Measurements from ENCODE around the gene DAPK1. TPM values are rescaled to one million over a fixed set of nuclear protein-coding genes. Genes with fewer than 3 reads are reported as not detected.
"Not testable (repeated sequence)": the region's sequence is repeated elsewhere in the genome, so short reads cannot be mapped to it uniquely, and the experiment has no call there.

The DAPK1 gene
- total and polyA plus RNA-seq, 2 donors from 2014 or later, result 15.5 to 166 TPM

DNA sequence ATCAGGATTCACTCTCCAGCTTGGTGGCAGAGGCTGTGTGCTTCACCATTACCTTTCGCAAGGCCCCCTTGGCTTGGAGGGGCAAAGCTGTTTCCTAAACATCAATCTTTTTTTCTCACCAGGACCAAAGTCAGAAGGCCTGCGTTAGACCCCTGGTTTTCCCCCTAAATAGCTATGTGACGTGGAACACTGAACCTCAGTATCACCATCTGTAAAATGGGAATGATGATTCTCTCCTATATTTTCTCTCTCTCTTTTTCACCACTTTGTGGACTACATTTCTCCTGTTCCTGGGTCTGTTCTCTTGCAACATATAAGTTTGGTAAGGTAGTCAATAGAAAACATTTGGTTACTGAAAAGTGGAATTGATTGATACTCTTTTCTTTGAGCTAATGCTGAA, 50.5 kb downstream of the DAPK1 start:
- FAIRE-seq, result no peak
- no peak for DNase-seq

DNA sequence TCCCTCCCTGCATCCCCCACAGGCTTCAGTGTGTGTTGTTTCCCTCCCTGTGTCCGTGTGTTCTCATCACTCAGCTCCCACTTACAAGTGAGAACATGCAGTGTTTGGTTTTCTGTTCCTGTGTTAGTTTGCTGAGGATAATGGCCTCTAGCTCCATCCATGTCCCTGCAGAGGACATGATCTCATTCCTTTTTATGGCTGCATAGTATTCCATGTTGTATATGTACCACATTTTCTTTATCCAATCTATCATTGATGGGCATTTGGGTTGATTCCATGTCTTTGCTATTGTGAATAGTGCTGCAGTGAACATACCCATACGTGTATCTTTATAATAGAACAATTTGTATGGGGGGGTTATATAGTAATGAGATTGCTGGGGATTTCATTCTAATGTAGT, 51.4 kb downstream of the DAPK1 start:
- H3K9me3 ChIP-seq (ENCODE audit: control insufficient read depth in 2 of 3, insufficient read depth in 1 of 3, low read length in 3 of 3); H3K9ac ChIP-seq (ENCODE audit: low read length in 3 of 3); H3K4me3 ChIP-seq (ENCODE audit: low read length in 3 of 3); DNase-seq; H3K27ac ChIP-seq (ENCODE audit: low read depth in 2 of 2, low read length in 2 of 2); H3K4me1 ChIP-seq (ENCODE audit: control insufficient read depth in 2 of 3, insufficient read depth in 2 of 3, low read depth in 1 of 3, low read length in 3 of 3); FAIRE-seq; intact Hi-C loops (cut with DNase I); H3K36me3 ChIP-seq (ENCODE audit: control insufficient read depth in 2 of 3, insufficient read depth in 3 of 3, low read length in 3 of 3); H3K27me3 ChIP-seq (ENCODE audit: control insufficient read depth, insufficient read depth, low read length): not testable (repeated sequence)

More for the DNA sequence above, 50.5 kb downstream of the DAPK1 start:
- Histone ChIP-seq H3K36me3 (ENCODE audit: control insufficient read depth in 2 of 3, insufficient read depth in 3 of 3, low read length in 3 of 3) (no peaks in the 10 kb centered on the region), H3K4me1 (ENCODE audit: control insufficient read depth in 2 of 3, insufficient read depth in 2 of 3, low read depth in 1 of 3, low read length in 3 of 3) (no peaks in the 10 kb centered on the region), H3K27me3 (ENCODE audit: control insufficient read depth, insufficient read depth, low read length) (no peaks in the 10 kb centered on the region), H3K27ac (ENCODE audit: low read depth in 2 of 2, low read length in 2 of 2) (no peak overlapping the region), H3K9me3 (ENCODE audit: control insufficient read depth in 2 of 3, insufficient read depth in 1 of 3, low read length in 3 of 3) (no peaks in the 10 kb centered on the region), H3K4me3 (ENCODE audit: low read length in 3 of 3) (no peak overlapping the region), H3K9ac (ENCODE audit: low read length in 3 of 3) (no peak overlapping the region)
- intact Hi-C loops (cut with DNase I), result no loop called here
- TF ChIP-seq CTCF (IDR thresholded peaks at IDR 0.05; ENCODE audit: borderline replicate concordance, extremely low read depth, insufficient read depth), result no peak

DNA sequence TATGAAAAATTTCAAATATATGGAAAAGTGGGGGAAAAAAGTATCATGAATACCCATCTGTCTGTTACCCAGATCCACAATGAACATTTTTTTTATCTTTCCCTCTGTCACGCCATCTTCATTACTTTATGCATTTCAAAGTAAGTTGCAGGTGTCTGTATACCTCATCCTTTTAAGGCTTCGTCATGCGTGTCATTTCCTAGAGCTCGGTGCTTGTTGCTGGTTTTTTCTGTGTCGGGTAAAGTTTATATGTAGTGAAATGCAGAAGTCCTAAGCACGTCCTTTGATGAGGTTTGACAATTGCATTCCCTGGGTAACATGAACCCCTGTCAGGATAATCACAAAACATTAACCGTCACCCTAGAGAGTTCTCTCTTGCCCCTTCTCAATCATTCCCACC, 52.1 kb downstream of the DAPK1 start:
- H3K9ac ChIP-seq (ENCODE audit: low read length in 3 of 3), result no peak overlapping the region
- TF ChIP-seq CTCF (IDR thresholded peaks at IDR 0.05; ENCODE audit: borderline replicate concordance, extremely low read depth, insufficient read depth), result no peak
- no peak overlapping the region for H3K27ac ChIP-seq (ENCODE audit: low read depth in 2 of 2, low read length in 2 of 2)
- peaks cover 0 to 4% (median 0%) of the 10 kb centered on the region in 3 donors for H3K4me1 ChIP-seq (ENCODE audit: control insufficient read depth in 2 of 3, insufficient read depth in 2 of 3, low read depth in 1 of 3, low read length in 3 of 3)
- H3K36me3 ChIP-seq (ENCODE audit: control insufficient read depth in 2 of 3, insufficient read depth in 3 of 3, low read length in 3 of 3), result no peaks in the 10 kb centered on the region
- no peak overlapping the region for H3K4me3 ChIP-seq (ENCODE audit: low read length in 3 of 3)
- H3K27me3 ChIP-seq (ENCODE audit: control insufficient read depth, insufficient read depth, low read length), result no peaks in the 10 kb centered on the region
- intact Hi-C loops (cut with DNase I), result no loop called here
- DNase-seq, result no peak
- H3K9me3 ChIP-seq (ENCODE audit: control insufficient read depth in 2 of 3, insufficient read depth in 1 of 3, low read length in 3 of 3), result no peaks in the 10 kb centered on the region
- FAIRE-seq, result no peak

GRCh38 chr9:87550253-87550954, 52.7 kb downstream of the DAPK1 start:
- intact Hi-C loops (cut with DNase I), result no loop called here

More at GRCh38 chr9:87550253-87550954, 52.7 kb downstream of the DAPK1 start:
- no peak overlapping the region for H3K4me3 ChIP-seq (ENCODE audit: low read length in 3 of 3)
- no peak for TF ChIP-seq CTCF (IDR thresholded peaks at IDR 0.05; ENCODE audit: borderline replicate concordance, extremely low read depth, insufficient read depth)
- H3K27ac ChIP-seq (ENCODE audit: low read depth in 2 of 2, low read length in 2 of 2), result no peak overlapping the region
- no peaks in the 10 kb centered on the region for H3K9me3 ChIP-seq (ENCODE audit: control insufficient read depth in 2 of 3, insufficient read depth in 1 of 3, low read length in 3 of 3)
- peaks cover 0 to 9% (median 0%) of the 10 kb centered on the region in 3 donors for H3K4me1 ChIP-seq (ENCODE audit: control insufficient read depth in 2 of 3, insufficient read depth in 2 of 3, low read depth in 1 of 3, low read length in 3 of 3)
- no peak overlapping the region for H3K9ac ChIP-seq (ENCODE audit: low read length in 3 of 3)
- FAIRE-seq (no peak), DNase-seq (no peak)
- H3K36me3 ChIP-seq (ENCODE audit: control insufficient read depth in 2 of 3, insufficient read depth in 3 of 3, low read length in 3 of 3), result no peaks in the 10 kb centered on the region
- H3K27me3 ChIP-seq (ENCODE audit: control insufficient read depth, insufficient read depth, low read length), result no peaks in the 10 kb centered on the region
